K562 (cell line): ENCODE data around the gene FAM149B1. TPM values are rescaled to one million over a fixed set of nuclear protein-coding genes. Genes with fewer than 3 reads are reported as not detected.

ENCODE experiments used
- HMBOX1 ChIP-seq: sonication (generic); IDR thresholded peaks from 2 replicates; pipeline ENCODE4 v1.6.1; 2016
- NCOA2 ChIP-seq, 2 experiments: fragments of 450-650 bp; IDR thresholded peaks; 2 replicates each; pipeline ENCODE4 v1.6.1; 2018; ENCODE audit warnings: mild to moderate bottlenecking in 2 of 2, moderate library complexity in 1 of 2; ENCODE audit not compliant: partially characterized antibody in 2 of 2
- NR2C2 ChIP-seq, 2 experiments: fragments of 200-800 bp in 1 of 2; sonication (Bioruptor generic) in 1 of 2; sonication (generic) in 1 of 2; formaldehyde crosslinking in 1 of 2; IDR thresholded peaks; 2 replicates each; pipeline versions ENCODE4 v1.6.1 to v1.8.0; 2016 to 2022; ENCODE audit warnings: mild to moderate bottlenecking in 1 of 2, missing compliant biosample characterization in 1 of 2, missing genetic modification characterization in 1 of 2, missing genetic modification reagents in 1 of 2
- SREBF2 ChIP-seq: sonication (generic); formaldehyde crosslinking; IDR thresholded peaks from 2 replicates; pipeline ENCODE4 v1.4.0; 2020; ENCODE audit warnings: mild to moderate bottlenecking, missing genetic modification reagents
- U2AF2 ChIP-seq: fragments of 200-400 bp; formaldehyde crosslinking; optimal IDR thresholded peaks from 2 replicates; pipeline ENCODE3; 2017; ENCODE audit warnings: low read depth, mild to moderate bottlenecking, low read length
- polyA plus RNA-seq, 8 experiments: library from polyadenylated mRNA; depleted of rRNA in 4 of 8; stranded (reverse) in 5 of 8; unstranded in 3 of 8; fragments of >200 nt; fragmentation: Nextera tagmentation in 2 of 8; fragmentation: Illumina TruSeq in 1 of 8; extraction: Ambion mirVana in 2 of 8; extraction: Trizol in 1 of 8; gene quantifications; 2 replicates each; pipeline versions ENCODE4 v1.2.1 to v1.2.3, GENCODE V29; 2011 to 2014; ENCODE audit warnings: inconsistent platforms in 1 of 8, missing spikeins in 1 of 8
- total RNA-seq, 7 experiments: library from RNA; depleted of rRNA in 6 of 7; stranded (reverse); fragments of >200 nt in 6 of 7; fragmentation: Illumina TruSeq in 2 of 7; extraction: Trizol in 2 of 7; gene quantifications; 2 replicates each; pipeline versions ENCODE4 v1.2.1 to v1.2.3, GENCODE V29; 2011 to 2021; ENCODE audit warnings: low replicate concordance in 1 of 7
- TF ChIP-seq, protein P1 (sequence below): fragments of 250-450 bp; sonication (Bioruptor Pico); IDR thresholded peaks from 2 replicates; pipeline ENCODE4 v1.5.0; 2021; ENCODE audit warnings: mild to moderate bottlenecking, moderate library complexity

FAM149B1 gene
- total and polyA plus RNA-seq, 9 of the 15 experiments (the other 6 are each of a cell fraction or from before 2014, with no cell fraction given) = 4.2 to 18.5 (median 9.3) TPM

DNA sequence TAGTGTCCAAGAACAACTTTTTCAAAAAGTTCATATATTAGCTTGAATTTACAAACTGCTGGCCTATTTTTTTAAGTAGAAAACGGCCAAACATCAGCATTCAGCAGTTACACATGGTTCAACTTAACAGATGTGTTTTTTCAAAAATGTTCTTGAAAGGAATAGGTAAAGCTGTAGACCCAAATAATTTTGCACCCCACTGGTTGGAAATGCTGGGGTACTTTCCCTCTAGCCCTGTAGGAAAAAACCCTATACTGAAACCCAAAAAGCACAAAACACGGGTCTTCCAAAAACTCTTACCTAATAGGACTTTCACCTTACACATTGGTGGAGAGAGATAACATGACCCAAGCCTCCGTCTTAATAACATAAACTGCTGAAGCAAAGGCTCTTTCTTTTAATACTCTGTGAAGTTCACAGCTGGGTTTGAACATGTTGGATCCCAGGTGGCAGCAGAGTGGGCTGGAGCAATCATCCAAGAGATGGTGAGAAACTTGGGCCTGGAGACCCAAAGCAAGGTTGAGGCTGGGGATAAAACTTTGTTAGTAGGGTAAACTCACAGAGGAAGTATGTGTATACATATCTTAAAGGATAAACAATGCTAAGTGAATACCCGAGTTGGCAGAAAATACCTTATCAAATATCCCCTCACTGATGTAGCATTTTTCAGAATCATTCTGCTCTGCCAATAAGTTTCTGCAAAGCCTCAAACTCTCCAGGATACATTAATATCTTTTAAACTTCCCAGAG is 79.8 kb downstream of the FAM149B1 start (continued):
- TF ChIP-seq, protein P1, sequence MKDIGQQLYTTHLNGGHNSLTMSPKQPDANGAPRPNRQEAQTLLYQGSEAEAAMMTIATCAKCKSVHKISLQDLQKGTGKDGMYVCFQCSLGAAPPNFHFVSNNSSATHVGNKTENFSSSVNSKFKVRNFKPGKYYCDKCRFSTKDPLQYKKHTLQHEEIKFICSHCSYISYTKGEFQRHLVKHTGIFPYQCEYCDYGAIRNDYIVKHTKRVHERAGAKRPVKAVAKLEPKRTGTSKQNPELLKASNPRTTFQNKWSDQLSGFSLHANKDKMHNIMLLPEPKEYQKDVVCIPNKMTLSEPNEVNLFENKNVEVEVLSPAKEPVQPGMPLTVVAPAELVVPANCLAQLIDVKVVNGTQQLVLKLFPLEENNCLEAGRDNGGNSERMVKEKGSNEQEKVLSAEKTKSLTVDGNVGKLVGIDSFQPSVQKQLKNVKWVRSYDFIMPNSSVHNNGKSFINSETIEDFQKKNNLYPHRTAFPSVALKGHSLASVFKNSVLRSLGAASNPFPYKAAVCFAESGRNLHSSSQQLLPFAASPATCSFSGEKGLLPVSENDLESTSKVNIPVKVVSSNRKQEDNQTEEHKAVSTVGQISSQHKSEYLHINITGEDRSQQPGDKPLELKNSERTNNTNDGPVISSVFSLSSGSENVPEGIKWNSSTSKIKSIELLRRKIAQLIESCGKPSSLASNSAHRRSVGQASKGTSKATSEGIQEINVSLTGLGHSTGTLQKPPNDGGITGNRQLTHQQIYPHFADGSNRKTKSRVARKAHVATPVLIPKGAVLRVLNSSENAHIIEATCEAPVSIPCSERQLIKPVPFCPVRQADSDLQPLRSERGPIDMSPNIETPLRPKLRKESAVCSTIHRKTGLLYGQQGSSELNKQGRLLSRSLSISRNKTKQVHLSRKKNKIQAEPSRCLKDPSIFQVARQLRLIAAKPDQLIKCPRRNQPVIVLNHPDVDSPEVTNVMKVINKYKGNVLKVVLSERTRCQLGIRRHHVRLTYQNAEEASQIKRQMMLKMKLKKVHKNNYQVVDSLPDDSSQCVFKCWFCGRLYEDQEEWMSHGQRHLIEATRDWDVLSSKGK (CRISPR knock-in tag) = no peak
- TF ChIP-seq NR2C2 (CRISPR knock-in tag; IDR thresholded peaks at IDR 0.05) = no peak
- no peak for TF ChIP-seq NR2C2 (tag; IDR thresholded peaks at IDR 0.05)
- TF ChIP-seq SREBF2 (CRISPR knock-in tag) = no peak
- TF ChIP-seq U2AF2 = no peak
- no peak for TF ChIP-seq NCOA2 (IDR thresholded peaks at IDR 0.05; ENCODE audit: partially characterized antibody in 2 of 2)
- no peak for TF ChIP-seq HMBOX1
